K562 (cell line): ENCODE measurements around the gene IDH1.

Experiments
- ASH1L ChIP-seq: fragments of 450-650 bp; IDR thresholded peaks from 2 replicates; pipeline ENCODE4 v1.6.1; 2018; ENCODE audit warnings: borderline replicate concordance, mild to moderate bottlenecking, low read depth; ENCODE audit not compliant: partially characterized antibody
- CHD2 ChIP-seq: IDR thresholded peaks from 2 replicates; pipeline ENCODE4 v1.6.1; 2011; ENCODE audit warnings: low read depth, low read length
- FOSL1 ChIP-seq: fragments of 200-800 bp; sonication (Bioruptor generic); conservative IDR thresholded peaks from 2 replicates; pipeline ENCODE4 v1.6.1; 2016; ENCODE audit warnings: missing genetic modification characterization, missing compliant biosample characterization
- HNRNPLL ChIP-seq: fragments of 200-400 bp; formaldehyde crosslinking; IDR thresholded peaks from 2 replicates; pipeline ENCODE4 v1.6.1; 2017; ENCODE audit warnings: low read length, low read depth, mild to moderate bottlenecking; ENCODE audit not compliant: poor library complexity, severe bottlenecking
- POLR2A ChIP-seq: fragments of 450-650 bp; conservative IDR thresholded peaks from 2 replicates; pipeline ENCODE4 v1.6.1; 2016
- RB1 ChIP-seq: fragments of 450-650 bp; IDR thresholded peaks from 2 replicates; pipeline ENCODE4 v1.6.1; 2017; ENCODE audit warnings: low read depth, mild to moderate bottlenecking
- TCF7 ChIP-seq: sonication (generic); IDR thresholded peaks from 2 replicates; pipeline ENCODE4 v1.6.1; 2016; ENCODE audit warnings: antibody characterized with exemption, borderline replicate concordance
- TF ChIP-seq, protein P1 (sequence below): fragments of 450-650 bp; IDR thresholded peaks from 2 replicates; pipeline ENCODE4 v1.6.1; 2016; ENCODE audit warnings: low read depth
- TF ChIP-seq, protein P2 (sequence below), 2 experiments: fragments of 450-650 bp in 1 of 2; sonication (generic) in 1 of 2; formaldehyde crosslinking in 1 of 2; IDR thresholded peaks in 1 of 2; conservative IDR thresholded peaks in 1 of 2; 2 replicates each; pipeline versions ENCODE4 v1.6.1 to v1.8.1; 2016 to 2023; ENCODE audit warnings: mild to moderate bottlenecking in 2 of 2, moderate library complexity in 2 of 2, inconsistent platforms in 1 of 2, missing genetic modification reagents in 1 of 2
- TF ChIP-seq, protein P3 (sequence below): fragments of 450-650 bp; IDR thresholded peaks from 2 replicates; pipeline ENCODE4 v1.6.1; 2016; ENCODE audit warnings: mild to moderate bottlenecking

DNA sequence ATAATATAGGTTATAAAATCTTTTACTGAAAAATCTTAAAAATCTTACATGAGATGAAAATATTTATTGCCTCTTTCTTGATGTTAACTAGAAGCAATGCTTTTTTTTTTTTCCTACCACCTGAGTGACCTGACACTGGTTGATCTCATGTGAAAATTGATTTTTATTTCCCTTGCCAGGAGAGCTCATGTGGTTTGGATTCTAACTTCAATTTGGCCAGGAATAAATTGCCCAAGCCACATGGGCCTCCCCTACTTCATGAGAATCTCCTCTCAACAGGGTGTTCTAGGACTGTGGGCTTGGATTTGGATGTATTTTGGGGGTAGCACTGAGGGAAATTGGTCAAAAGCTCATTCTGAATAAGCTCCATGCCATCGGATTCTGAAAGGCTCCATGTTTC is 20.1 kb downstream of the IDH1 start:
- TF ChIP-seq, protein P1, sequence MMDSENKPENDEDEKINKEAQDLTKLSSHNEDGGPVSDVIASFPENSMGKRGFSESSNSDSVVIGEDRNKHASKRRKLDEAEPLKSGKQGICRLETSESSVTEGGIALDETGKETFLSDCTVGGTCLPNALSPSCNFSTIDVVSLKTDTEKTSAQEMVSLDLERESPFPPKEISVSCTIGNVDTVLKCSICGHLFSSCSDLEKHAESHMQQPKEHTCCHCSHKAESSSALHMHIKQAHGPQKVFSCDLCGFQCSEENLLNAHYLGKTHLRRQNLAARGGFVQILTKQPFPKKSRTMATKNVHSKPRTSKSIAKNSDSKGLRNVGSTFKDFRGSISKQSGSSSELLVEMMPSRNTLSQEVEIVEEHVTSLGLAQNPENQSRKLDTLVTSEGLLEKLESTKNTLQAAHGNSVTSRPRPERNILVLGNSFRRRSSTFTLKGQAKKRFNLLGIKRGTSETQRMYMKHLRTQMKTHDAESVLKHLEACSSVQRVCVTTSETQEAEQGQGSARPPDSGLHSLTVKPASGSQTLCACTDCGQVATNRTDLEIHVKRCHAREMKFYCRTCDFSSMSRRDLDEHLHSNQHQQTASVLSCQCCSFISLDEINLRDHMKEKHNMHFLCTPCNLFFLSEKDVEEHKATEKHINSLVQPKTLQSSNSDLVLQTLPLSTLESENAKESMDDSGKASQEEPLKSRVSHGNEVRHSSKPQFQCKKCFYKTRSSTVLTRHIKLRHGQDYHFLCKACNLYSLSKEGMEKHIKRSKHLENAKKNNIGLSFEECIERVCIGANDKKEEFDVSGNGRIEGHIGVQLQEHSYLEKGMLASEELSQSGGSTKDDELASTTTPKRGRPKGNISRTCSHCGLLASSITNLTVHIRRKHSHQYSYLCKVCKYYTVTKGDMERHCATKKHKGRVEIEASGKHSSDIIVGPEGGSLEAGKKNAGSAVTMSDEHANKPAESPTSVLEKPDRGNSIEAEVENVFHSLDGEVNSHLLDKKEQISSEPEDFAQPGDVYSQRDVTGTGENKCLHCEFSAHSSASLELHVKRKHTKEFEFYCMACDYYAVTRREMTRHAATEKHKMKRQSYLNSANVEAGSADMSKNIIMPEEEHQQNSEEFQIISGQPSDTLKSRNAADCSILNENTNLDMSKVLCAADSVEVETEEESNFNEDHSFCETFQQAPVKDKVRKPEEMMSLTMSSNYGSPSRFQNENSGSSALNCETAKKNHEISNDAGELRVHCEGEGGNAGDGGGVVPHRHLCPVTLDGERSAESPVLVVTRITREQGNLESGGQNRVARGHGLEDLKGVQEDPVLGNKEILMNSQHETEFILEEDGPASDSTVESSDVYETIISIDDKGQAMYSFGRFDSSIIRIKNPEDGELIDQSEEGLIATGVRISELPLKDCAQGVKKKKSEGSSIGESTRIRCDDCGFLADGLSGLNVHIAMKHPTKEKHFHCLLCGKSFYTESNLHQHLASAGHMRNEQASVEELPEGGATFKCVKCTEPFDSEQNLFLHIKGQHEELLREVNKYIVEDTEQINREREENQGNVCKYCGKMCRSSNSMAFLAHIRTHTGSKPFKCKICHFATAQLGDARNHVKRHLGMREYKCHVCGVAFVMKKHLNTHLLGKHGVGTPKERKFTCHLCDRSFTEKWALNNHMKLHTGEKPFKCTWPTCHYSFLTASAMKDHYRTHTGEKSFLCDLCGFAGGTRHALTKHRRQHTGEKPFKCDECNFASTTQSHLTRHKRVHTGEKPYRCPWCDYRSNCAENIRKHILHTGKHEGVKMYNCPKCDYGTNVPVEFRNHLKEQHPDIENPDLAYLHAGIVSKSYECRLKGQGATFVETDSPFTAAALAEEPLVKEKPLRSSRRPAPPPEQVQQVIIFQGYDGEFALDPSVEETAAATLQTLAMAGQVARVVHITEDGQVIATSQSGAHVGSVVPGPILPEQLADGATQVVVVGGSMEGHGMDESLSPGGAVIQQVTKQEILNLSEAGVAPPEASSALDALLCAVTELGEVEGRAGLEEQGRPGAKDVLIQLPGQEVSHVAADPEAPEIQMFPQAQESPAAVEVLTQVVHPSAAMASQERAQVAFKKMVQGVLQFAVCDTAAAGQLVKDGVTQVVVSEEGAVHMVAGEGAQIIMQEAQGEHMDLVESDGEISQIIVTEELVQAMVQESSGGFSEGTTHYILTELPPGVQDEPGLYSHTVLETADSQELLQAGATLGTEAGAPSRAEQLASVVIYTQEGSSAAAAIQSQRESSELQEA = no peak
- TF ChIP-seq CHD2 = no peak
- TF ChIP-seq, protein P2, sequence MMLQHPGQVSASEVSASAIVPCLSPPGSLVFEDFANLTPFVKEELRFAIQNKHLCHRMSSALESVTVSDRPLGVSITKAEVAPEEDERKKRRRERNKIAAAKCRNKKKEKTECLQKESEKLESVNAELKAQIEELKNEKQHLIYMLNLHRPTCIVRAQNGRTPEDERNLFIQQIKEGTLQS (IDR thresholded peaks at IDR 0.05) = no peak
- TF ChIP-seq, protein P2 (CRISPR knock-in tag; conservative IDR thresholded peaks at IDR 0.05) = no peak
- TF ChIP-seq ASH1L = no peak
- TF ChIP-seq, protein P3, sequence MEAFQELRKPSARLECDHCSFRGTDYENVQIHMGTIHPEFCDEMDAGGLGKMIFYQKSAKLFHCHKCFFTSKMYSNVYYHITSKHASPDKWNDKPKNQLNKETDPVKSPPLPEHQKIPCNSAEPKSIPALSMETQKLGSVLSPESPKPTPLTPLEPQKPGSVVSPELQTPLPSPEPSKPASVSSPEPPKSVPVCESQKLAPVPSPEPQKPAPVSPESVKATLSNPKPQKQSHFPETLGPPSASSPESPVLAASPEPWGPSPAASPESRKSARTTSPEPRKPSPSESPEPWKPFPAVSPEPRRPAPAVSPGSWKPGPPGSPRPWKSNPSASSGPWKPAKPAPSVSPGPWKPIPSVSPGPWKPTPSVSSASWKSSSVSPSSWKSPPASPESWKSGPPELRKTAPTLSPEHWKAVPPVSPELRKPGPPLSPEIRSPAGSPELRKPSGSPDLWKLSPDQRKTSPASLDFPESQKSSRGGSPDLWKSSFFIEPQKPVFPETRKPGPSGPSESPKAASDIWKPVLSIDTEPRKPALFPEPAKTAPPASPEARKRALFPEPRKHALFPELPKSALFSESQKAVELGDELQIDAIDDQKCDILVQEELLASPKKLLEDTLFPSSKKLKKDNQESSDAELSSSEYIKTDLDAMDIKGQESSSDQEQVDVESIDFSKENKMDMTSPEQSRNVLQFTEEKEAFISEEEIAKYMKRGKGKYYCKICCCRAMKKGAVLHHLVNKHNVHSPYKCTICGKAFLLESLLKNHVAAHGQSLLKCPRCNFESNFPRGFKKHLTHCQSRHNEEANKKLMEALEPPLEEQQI = no peak
- no peak for TF ChIP-seq HNRNPLL
- no peak for TF ChIP-seq TCF7
- no peak for TF ChIP-seq FOSL1 (tag)
- TF ChIP-seq RB1 = no peak
- TF ChIP-seq POLR2A = no peak
